Measurements from ENCODE around the gene PDE6B. TPM values are rescaled to one million over a fixed set of nuclear protein-coding genes. Genes with fewer than 3 reads are reported as not detected.

The PDE6B gene
- 10 to 100 TPM; 14.0 to 18.9 TPM for total RNA-seq

- Mint-ChIP-seq H3K27ac (no peak within 1 kb of the TSS), H3K9me3 (no peaks in the 10 kb centered on the region), H3K27me3 (ENCODE audit: low read depth) (peaks cover 5% of the 10 kb centered on the region), H3K4me1 (ENCODE audit: low read depth) (no peaks in the 10 kb centered on the region), H3K36me3 (ENCODE audit: insufficient read depth in 2 of 2) (no peaks in the 10 kb centered on the region), H3K4me3 (no peak within 1 kb of the TSS)
- ATAC-seq (replicated peaks in 1 of 2), result no peak
- no peak for DNase-seq
Measured at GRCh38 chr4:624705-625590, at the start of gene PDE6B. TSS of gene PDE6B (plus strand) at chr4:625573. CDS start at chr4:625627, 54 bp downstream.

DNA sequence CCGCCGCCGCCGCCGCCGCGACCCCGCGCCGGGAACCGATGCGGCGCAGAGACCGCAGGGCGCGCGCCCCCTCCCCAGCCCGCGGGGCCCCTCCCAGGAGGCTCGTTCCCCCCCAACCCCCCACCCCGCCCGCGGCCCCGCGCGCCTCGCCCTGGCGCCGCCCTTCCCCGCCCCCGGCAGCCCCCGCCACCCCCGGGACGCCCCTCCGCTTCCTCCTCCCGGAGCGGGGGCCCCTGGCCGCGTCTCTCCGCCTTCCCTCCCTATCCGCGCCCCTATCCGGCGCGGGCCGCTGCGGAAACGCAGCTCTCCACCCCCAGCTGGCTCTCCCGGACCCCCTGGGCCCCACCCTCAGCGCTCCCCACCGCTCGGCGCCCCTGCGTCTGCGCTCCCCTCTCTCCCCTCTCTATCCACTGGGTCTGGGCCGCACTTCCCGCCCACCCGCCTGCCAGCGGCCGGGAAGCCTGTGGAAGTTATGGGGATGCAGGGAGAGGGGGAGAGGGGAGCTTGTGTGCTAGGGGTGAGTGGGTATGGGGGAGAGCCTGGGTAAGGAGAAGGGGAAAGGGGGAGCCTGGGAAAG is 49.0 kb upstream of the PDE6B start, which contains the start of gene TMEM271:
Gene TMEM271 (minus strand): TSS at position 51 of the 577 bp plus-strand sequence. CDS start 233 bp downstream, outside the sequence.
- H3K36me3 Mint-ChIP-seq (ENCODE audit: insufficient read depth in 2 of 2), result peaks cover 0 to 5% of the 10 kb centered on the region in 2 donors
- ATAC-seq (replicated peaks in 1 of 2) (no peak), DNase-seq (no peak)
- no peaks in the 10 kb centered on the region for H3K9me3 Mint-ChIP-seq
- peak within 1 kb of the TSS; percentile 73 to 80 for H3K4me3 Mint-ChIP-seq
- H3K27ac Mint-ChIP-seq, result peak within 1 kb of the TSS; percentile 15
- H3K27me3 Mint-ChIP-seq (ENCODE audit: low read depth), result peaks cover 77% of the 10 kb centered on the region
- peaks cover 19% of the 10 kb centered on the region for H3K4me1 Mint-ChIP-seq (ENCODE audit: low read depth)

GRCh38 chr4:576991-577498 is 48.3 kb upstream of the PDE6B start:
- peak overlapping the region; percentile 15 for H3K27ac Mint-ChIP-seq
- H3K36me3 Mint-ChIP-seq (ENCODE audit: insufficient read depth in 2 of 2), result peaks cover 0 to 4% of the 10 kb centered on the region in 2 donors
- peaks cover 19% of the 10 kb centered on the region for H3K4me1 Mint-ChIP-seq (ENCODE audit: low read depth)
- no peaks in the 10 kb centered on the region for H3K9me3 Mint-ChIP-seq
- peak in 1 of 2 donors; percentile 19 for ATAC-seq (replicated peaks in 1 of 2)
- peaks cover 70% of the 10 kb centered on the region for H3K27me3 Mint-ChIP-seq (ENCODE audit: low read depth)
- DNase-seq, result no peak
- peak overlapping the region; percentile 73 to 80 for H3K4me3 Mint-ChIP-seq

GRCh38 chr4:577499-578450 is 47.6 kb upstream of the PDE6B start:
- no peak overlapping the region for H3K27ac Mint-ChIP-seq
- DNase-seq (peak in 1 of 2 donors; percentile 39), ATAC-seq (replicated peaks in 1 of 2) (peak in 1 of 2 donors; percentile 30)
- H3K4me1 Mint-ChIP-seq (ENCODE audit: low read depth), result peaks cover 19% of the 10 kb centered on the region
- peaks cover 64% of the 10 kb centered on the region for H3K27me3 Mint-ChIP-seq (ENCODE audit: low read depth)
- peak overlapping the region; percentile 73 to 80 for H3K4me3 Mint-ChIP-seq
- peaks cover 0 to 4% of the 10 kb centered on the region in 2 donors for H3K36me3 Mint-ChIP-seq (ENCODE audit: insufficient read depth in 2 of 2)
- H3K9me3 Mint-ChIP-seq, result no peaks in the 10 kb centered on the region

DNA sequence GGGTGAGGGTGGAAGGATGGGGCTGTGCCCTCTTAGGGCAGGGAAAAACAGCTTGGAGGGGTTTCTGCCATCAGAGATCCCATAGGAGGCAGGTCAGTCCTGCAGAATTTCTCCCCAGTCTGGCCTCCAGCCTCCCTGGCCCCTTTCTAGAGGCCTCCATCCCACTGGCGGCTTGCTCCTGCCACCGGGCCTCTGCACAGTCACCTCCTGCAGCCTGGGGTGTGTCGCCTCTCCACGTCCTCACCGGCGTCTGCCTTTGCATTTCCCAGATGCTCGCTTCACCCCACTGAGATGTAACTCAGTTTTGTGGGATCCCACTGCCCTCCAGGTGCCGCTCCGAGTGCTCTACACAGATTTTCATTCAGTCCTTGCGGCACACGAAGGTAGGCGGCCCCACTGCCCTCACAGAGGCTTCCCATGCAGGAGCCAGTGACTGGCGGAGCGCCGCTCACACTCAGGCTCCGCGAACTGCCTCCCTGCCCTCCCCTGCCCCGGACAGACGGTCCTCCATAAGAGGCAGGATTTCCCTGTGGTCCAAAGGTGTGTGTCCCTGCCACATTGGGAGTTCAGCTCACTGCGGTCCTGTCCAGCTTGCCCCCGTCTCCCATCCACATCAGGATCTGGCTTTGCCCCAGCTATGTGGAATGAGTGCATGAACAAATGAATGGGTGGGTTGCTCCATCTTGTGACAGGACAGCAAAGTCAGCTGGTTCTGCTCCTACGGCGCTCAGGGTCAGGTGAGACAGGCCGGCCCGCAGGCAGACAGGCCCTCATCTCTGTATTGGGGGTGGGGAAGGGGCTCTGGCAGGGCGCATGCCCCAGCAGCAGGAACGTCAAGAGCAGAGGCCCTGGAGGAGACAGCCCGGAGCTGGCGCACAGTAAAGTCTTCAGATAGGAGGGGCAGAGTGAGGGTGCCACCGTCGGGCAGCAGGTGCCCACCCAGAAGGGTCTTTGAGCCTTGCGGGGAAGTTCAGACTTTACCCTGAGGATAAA is 46.6 kb upstream of the PDE6B start:
- ATAC-seq (replicated peaks in 1 of 2) (no peak), DNase-seq (no peak)
- Mint-ChIP-seq H3K27ac (no peak overlapping the region), H3K36me3 (ENCODE audit: insufficient read depth in 2 of 2) (peaks cover 3 to 6% of the 10 kb centered on the region in 2 donors), H3K27me3 (ENCODE audit: low read depth) (peaks cover 55% of the 10 kb centered on the region), H3K4me3 (no peak overlapping the region), H3K4me1 (ENCODE audit: low read depth) (peaks cover 19% of the 10 kb centered on the region), H3K9me3 (peaks cover 0 to 2% of the 10 kb centered on the region in 2 donors)

DNA sequence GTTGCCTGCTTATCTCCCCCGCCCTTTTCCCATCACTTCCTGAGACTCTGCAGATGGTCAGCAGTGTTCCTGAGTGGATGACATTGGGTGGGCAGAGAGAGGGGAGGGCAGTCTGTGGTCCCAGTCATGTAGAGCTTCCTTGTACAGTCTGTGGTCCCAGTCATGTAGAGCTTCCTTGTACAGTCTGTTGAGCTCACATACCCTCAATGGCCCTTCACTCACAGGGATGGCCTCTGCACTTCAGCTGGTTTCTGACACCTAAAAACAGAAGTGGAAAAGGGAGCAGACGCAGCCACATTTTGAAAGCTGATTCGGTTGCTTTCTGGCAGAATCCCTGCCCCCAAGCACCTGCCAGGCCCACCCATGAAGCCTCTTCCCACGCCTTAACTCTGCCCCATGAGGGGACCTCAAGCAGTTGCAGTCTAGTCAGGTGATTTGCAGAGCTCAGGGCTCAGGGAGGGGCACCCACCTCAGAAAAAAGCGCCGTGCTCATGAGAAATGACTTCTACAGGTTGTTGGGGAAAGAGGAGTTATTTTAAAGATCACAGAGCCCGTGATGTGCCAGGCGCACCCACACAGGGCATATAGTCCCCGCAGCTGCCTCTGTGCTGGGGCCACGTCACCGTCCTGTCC is 45.7 kb upstream of the PDE6B start:
- peaks cover 54% of the 10 kb centered on the region for H3K27me3 Mint-ChIP-seq (ENCODE audit: low read depth)
- H3K27ac Mint-ChIP-seq, result no peak overlapping the region
- DNase-seq (no peak), ATAC-seq (replicated peaks in 1 of 2) (peak; percentile 13 to 28)
- peaks cover 14% of the 10 kb centered on the region for H3K4me1 Mint-ChIP-seq (ENCODE audit: low read depth)
- H3K36me3 Mint-ChIP-seq (ENCODE audit: insufficient read depth in 2 of 2), result peaks cover 4 to 9% of the 10 kb centered on the region in 2 donors
- no peak overlapping the region for H3K4me3 Mint-ChIP-seq
- H3K9me3 Mint-ChIP-seq, result peaks cover 3 to 7% of the 10 kb centered on the region in 2 donors

GRCh38 chr4:581181-581580 is 44.2 kb upstream of the PDE6B start:
- ATAC-seq (replicated peaks in 1 of 2), result no peak
- Mint-ChIP-seq H3K27ac (no peak overlapping the region), H3K27me3 (ENCODE audit: low read depth) (peaks cover 61% of the 10 kb centered on the region), H3K4me3 (no peak overlapping the region), H3K4me1 (ENCODE audit: low read depth) (peaks cover 14% of the 10 kb centered on the region), H3K9me3 (peaks cover 5 to 12% of the 10 kb centered on the region in 2 donors), H3K36me3 (ENCODE audit: insufficient read depth in 2 of 2) (peaks cover 6 to 11% of the 10 kb centered on the region in 2 donors)
- DNase-seq, result no peak

DNA sequence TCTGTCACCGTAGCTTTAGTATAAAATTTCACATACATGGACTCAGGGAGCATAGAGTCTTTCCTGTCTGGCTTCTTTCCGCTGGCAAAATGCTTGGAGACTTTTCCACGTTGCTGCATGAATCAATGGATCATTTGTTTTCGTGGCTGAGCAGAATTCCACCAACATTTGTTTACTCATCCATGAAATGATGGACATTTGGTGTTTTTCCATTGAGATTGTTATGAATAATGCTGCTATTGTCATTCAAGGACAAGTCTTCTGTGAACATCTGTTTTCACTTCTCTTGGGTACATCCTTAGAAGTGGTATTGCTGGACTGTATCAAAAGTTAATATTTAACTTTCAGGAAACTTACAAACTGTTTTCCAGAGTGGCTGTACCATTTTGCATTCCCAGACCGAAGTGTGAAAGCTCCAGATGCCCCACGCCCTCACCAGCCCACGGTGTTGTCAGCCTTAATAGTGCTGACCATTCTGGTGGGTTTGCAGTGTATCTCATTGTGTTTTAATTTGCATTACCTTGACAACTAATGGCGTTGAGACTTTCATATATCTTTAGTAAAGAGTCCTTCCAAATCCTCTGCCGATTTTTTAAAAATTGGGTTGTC is 43.5 kb upstream of the PDE6B start:
- no peak for ATAC-seq (replicated peaks in 1 of 2)
- no peak overlapping the region for H3K4me3 Mint-ChIP-seq
- H3K36me3 Mint-ChIP-seq (ENCODE audit: insufficient read depth in 2 of 2), result peaks cover 6 to 11% of the 10 kb centered on the region in 2 donors
- H3K9me3 Mint-ChIP-seq, result peaks cover 5 to 12% of the 10 kb centered on the region in 2 donors
- peaks cover 64% of the 10 kb centered on the region for H3K27me3 Mint-ChIP-seq (ENCODE audit: low read depth)
- no peak overlapping the region for H3K27ac Mint-ChIP-seq
- peaks cover 13% of the 10 kb centered on the region for H3K4me1 Mint-ChIP-seq (ENCODE audit: low read depth)
- no peak for DNase-seq

DNA sequence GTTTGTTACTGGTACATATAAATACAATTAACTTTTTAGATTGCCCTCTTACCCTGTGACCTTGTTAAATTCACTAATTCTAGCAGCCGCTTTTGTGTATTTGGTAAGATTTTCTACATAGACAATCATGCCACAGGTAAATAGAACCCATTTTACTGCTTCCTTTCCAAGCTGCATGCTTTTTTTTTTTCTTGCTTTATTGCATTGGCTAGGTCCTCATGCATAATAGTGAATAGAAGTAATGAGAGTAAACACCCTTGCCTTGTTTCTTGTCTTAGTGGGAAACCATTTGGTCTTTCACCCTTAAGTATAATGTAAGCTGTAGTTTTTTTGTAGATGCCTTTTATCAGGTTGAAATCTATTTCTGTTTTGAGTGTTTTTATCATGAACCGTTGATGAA is 41.6 kb upstream of the PDE6B start:
- Mint-ChIP-seq H3K9me3 (peaks cover 9 to 12% of the 10 kb centered on the region in 2 donors), H3K36me3 (ENCODE audit: insufficient read depth in 2 of 2) (peaks cover 6 to 9% of the 10 kb centered on the region in 2 donors), H3K4me1 (ENCODE audit: low read depth) (no peaks in the 10 kb centered on the region), H3K27ac (no peak overlapping the region), H3K4me3 (no peak overlapping the region), H3K27me3 (ENCODE audit: low read depth) (peaks cover 45% of the 10 kb centered on the region)
- DNase-seq (no peak), ATAC-seq (replicated peaks in 1 of 2) (no peak)

GRCh38 chr4:587671-588350 is 37.6 kb upstream of the PDE6B start:
- H3K9me3 Mint-ChIP-seq, result peaks cover 9 to 12% of the 10 kb centered on the region in 2 donors
- DNase-seq (no peak), ATAC-seq (replicated peaks in 1 of 2) (no peak)
- H3K27me3 Mint-ChIP-seq (ENCODE audit: low read depth), result peaks cover 33% of the 10 kb centered on the region
- no peak overlapping the region for H3K4me3 Mint-ChIP-seq
- no peaks in the 10 kb centered on the region for H3K4me1 Mint-ChIP-seq (ENCODE audit: low read depth)
- no peak overlapping the region for H3K27ac Mint-ChIP-seq
- peaks cover 6 to 9% of the 10 kb centered on the region in 2 donors for H3K36me3 Mint-ChIP-seq (ENCODE audit: insufficient read depth in 2 of 2)

Measured in activated T-cell treated with anti-CD3 and anti-CD28 coated beads, Interleukin-2, amount 50 U/mL, for 72 hours (primary cell).